Epidermal melanocyte (primary cell): ENCODE results near the gene EIF4A3.
A peak's percentile ranks its signal among the peaks of the same experiment; 100 is the strongest.

Experiments used
- DNase-seq: peaks from one replicate; pipeline ENCODE4 v3.0.0; 2011; ENCODE audit warnings: low spot score; ENCODE audit not compliant: insufficient read length

Gene EIF4A3

GRCh38 chr17:80147035-80147822, at the start of gene EIF4A3:
Gene EIF4A3, minus strand, starts transcription at chr17:80147128. Its CDS starts 167 bp downstream, at chr17:80146961.
- peak; percentile 95 for DNase-seq

DNA sequence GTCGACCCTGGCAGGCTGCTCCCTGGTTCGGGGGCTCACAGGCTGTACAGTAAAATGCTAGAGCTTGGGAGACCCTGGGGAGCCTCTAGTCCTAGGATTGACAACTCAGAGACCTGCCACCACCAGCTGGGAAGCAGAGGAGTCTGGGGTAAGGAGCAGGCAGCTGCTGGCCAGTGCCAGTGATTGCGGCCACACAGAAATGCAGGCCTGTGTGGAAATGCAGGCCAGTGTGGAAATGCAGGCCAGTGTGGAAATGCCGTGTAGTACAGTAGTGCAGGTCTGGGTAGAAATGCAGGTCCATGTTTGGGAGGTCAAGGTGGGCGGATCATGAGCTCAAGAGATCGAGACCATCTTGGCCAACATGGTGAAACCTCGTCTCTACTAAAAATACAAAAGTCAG, 49.7 kb upstream of the EIF4A3 start:
- DNase-seq = no peak

GRCh38 chr17:80195671-80196529, 49.0 kb upstream of the EIF4A3 start:
- no peak for DNase-seq

GRCh38 chr17:80195141-80195540, 48.2 kb upstream of the EIF4A3 start:
- no peak for DNase-seq

GRCh38 chr17:80191865-80192661, 45.1 kb upstream of the EIF4A3 start:
- peak; percentile 57 for DNase-seq

DNA sequence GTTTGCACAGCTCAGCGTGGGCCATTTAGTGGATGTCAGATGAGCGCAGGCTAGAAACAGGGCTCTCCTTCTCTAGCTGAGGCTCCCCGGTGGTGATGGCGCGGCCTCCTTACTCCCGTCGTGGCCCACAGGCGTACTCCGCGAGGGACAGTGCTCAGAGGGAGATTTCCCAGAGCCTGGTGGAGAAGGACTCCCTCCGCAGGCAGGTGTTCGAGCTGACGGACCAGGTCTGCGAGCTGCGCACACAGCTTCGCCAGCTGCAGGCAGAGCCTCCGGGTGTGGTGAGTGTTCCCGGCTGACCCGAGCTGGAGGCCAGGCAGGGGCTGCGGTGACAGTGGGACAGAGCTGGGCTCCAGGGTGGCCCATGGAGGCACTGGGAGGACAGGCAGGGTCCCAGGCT, 44.3 kb upstream of the EIF4A3 start:
- no peak for DNase-seq

GRCh38 chr17:80190716-80191115, 43.8 kb upstream of the EIF4A3 start:
- no peak for DNase-seq

- no peak for DNase-seq
Observed at GRCh38 chr17:80189611-80190010, 42.7 kb upstream of the EIF4A3 start.

- no peak for DNase-seq
Observed at GRCh38 chr17:80187515-80187941, 40.6 kb upstream of the EIF4A3 start.

DNA sequence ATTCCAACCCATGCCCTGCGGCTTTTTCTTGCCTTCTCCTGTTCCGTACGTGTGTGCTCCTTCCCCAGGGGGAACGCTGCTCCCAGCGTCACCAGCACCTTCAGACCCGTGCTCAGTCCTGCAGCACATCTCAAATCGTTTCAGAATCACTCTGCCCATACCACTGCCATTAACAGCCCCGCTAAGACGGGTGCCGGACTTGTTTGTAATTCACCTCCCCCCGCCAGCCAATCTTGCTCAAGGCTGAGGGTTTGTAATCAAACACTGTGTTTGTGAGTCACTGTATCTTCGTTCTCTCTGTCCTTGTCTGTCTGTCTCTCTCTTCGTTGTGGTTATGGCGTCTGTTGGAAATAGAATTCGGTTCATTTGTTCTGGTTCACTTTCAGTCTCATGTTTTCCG, 40.2 kb upstream of the EIF4A3 start:
- DNase-seq = no peak

DNA sequence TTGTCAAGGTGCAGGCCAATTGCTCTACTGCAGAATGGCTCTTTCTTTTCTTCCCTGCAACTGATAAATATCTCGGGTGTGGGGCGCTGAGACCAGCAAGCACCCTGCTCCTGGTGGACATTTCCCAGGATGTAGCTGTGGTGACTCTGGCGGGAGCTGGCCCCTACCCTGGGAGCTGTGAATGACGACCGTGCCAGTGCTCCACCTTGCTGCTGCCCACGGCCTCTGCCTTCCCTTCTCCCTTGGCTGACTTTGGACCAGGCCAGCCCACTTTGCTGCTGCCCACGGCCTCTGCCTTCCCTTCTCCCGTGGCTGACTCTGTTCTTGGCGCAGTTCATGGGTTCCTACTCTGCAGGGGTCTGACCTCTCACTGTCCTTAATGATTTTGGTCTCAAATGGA, 39.0 kb upstream of the EIF4A3 start:
- DNase-seq = no peak

- DNase-seq = no peak
Observed at GRCh38 chr17:80184423-80184714, 37.4 kb upstream of the EIF4A3 start.

- DNase-seq = no peak
Observed at GRCh38 chr17:80183581-80184422, 36.9 kb upstream of the EIF4A3 start.

- no peak for DNase-seq
Observed at GRCh38 chr17:80182845-80183223, 35.9 kb upstream of the EIF4A3 start.

DNA sequence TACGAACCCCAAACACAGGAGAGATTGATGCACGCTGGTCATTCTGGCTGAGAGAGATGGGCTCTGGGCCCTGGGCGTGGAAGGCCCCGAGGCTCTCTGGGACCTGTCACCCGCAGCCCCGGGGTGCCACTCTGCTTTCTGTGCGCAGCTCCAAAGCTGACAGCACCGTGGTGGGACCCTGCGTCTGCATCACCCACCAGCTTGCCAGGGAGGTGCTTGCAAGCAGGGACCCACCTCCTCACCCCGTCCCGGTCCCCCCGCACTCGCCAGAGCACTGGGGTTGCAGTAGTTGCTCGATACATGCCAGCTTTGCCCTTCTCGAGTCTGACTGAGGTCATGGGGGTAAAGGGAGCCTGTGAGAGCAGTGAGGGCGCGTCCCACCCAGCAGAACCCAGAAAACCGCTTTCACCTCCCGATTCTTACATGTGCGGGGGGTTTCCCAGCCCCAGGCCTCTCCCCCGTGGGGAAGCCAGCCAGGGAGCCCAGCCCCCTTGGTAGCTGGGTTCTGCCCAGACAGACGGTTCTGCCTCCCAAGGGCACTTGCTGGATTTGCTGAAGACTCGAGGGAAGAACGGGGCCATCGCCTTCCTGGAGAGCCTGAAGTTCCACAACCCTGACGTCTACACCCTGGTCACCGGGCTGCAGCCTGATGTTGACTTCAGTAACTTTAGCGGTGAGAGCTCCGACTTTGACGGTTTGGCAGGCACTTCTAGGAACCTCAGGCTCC, 35.4 kb upstream of the EIF4A3 start:
- DNase-seq = no peak

DNA sequence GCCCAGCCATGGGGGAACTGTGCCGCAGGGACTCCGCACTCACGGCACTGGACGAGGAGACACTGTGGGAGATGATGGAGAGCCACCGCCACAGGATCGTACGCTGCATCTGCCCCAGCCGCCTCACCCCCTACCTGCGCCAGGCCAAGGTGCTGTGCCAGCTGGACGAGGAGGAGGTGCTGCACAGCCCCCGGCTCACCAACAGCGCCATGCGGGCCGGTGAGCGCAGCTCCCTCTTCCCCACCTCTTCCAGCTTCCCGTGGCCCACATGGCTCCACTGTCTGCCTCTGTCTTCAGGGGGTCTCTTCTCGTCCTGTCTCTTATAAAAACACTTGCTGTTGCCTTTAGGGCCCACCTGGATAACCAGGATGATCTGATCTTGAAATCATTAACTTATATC, 34.5 kb upstream of the EIF4A3 start:
- no peak for DNase-seq

DNA sequence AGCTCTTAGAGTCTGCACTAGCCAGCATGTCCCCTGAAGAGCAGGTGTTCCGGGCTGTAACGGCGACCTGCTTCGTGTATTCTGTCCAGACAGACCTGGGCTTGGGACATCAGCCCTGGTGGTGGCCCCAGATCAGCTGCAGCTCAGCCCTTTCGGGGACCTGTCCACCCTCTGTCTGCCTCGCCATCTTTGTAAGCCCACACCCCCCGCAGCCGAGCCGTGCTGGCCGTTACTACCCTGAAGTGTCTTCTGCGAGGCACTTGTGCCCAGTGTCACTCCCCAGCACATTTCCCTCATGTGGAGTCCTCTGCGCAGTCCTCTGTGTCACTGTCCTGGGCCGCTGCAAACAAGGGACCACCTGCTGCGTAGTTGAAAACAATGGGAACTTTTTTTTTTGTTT, 33.3 kb upstream of the EIF4A3 start:
- no peak for DNase-seq

- no peak for DNase-seq
Observed at GRCh38 chr17:80177986-80178595, 31.2 kb upstream of the EIF4A3 start.

DNA sequence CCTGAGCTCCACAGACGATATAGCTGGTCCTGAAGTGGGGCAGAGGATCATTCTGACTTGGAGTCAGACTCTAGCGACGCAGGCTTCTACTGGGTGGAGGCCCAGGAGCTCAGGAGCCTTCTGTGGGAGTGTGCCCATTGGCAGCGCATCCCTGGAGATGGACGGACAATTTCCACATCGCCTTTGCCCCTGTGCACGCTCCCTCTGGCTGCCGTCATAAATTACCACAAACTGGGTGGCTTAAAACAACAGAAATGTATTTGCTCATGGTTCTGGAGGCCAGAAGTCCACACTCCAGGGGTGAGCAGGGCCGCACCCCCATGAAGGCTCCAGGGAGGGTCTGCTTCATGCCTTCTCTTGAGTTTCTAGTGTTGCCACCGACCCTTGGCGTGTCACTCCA, 29.8 kb upstream of the EIF4A3 start:
- no peak for DNase-seq

DNA sequence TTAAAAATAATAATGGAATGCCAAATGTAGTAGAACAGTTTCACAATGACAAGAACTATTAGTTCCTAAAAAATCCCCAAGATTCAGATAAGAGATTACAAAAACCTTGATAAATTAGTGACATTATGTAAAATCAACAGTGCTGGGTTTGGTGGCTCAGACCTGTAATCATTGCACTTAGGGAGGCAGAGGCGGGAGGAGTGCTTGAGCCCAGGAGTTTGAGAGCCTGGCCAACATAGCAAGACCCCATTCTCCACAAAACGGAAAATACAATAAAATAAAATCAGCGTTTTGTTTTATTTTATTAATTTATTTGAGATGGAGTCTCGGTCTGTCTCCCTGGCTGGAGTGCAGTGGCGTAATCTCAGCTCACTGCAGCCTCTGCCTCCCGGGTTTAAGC, 27.0 kb upstream of the EIF4A3 start:
- no peak for DNase-seq
